OCI-LY1 (cell line): Measurements from ENCODE around the gene EYS.
"Not testable (repeated sequence)": the region's sequence is repeated elsewhere in the genome, so short reads cannot be mapped to it uniquely, and the experiment has no call there.

ENCODE experiments used
- H2AFZ ChIP-seq: fragments of 200-600 bp; sonication (generic), shearing (Covaris generic); 2 replicates; pipeline ENCODE4 v1.6.0; 2014; ENCODE audit warnings: antibody characterized with exemption, mild to moderate bottlenecking, low read length
- H3F3A ChIP-seq: fragments of 200-600 bp; sonication (generic), shearing (Covaris generic); 2 replicates; pipeline ENCODE4 v1.6.0; 2014; ENCODE audit warnings: mild to moderate bottlenecking, antibody characterized with exemption, low read length, moderate library complexity; ENCODE audit not compliant: insufficient read depth
- H3K27ac ChIP-seq: fragments of 200-600 bp; sonication (generic); 2 replicates; pipeline ENCODE4 v1.5.1; 2014; ENCODE audit warnings: low read length, mixed run types, mild to moderate bottlenecking, low read depth; ENCODE audit not compliant: poor library complexity, severe bottlenecking
- H3K27me3 ChIP-seq: fragments of 200-600 bp; sonication (generic); 2 replicates; pipeline ENCODE4 v1.6.0; 2014; ENCODE audit warnings: antibody characterized with exemption, mild to moderate bottlenecking, low read length, moderate library complexity; ENCODE audit not compliant: insufficient read depth
- H3K36me3 ChIP-seq: fragments of 200-600 bp; sonication (generic); 2 replicates; pipeline ENCODE4 v1.6.1; 2014; ENCODE audit warnings: mild to moderate bottlenecking, antibody characterized with exemption, low read length, moderate library complexity, mixed read lengths; ENCODE audit not compliant: insufficient read depth
- H3K4me1 ChIP-seq: fragments of 200-600 bp; sonication (generic); 2 replicates; pipeline ENCODE4 v1.5.1; 2014; ENCODE audit warnings: mild to moderate bottlenecking, low read length, moderate library complexity; ENCODE audit not compliant: insufficient read depth, severe bottlenecking
- H3K4me2 ChIP-seq: fragments of 200-600 bp; sonication (generic), shearing (Covaris generic); 2 replicates; pipeline ENCODE4 v1.6.1; 2014; ENCODE audit warnings: low read length
- H3K4me3 ChIP-seq: fragments of 200-600 bp; sonication (generic); 2 replicates; pipeline ENCODE4 v1.5.1; 2014; ENCODE audit warnings: low read length, low read depth, mild to moderate bottlenecking, mixed read lengths; ENCODE audit not compliant: poor library complexity, severe bottlenecking
- H3K79me2 ChIP-seq: fragments of 200-600 bp; shearing (Covaris generic); 2 replicates; pipeline ENCODE4 v1.6.1; 2016; ENCODE audit warnings: mixed run types, low read length, mixed read lengths; ENCODE audit not compliant: insufficient read depth
- H3K9ac ChIP-seq: fragments of 200-600 bp; sonication (generic), shearing (Covaris generic); 2 replicates; pipeline ENCODE4 v1.6.1; 2014; ENCODE audit warnings: mild to moderate bottlenecking, low read length, mixed read lengths
- H3K9me2 ChIP-seq: fragments of 200-600 bp; sonication (generic), shearing (Covaris generic); 2 replicates; pipeline ENCODE4 v1.6.1; 2014; ENCODE audit warnings: low read depth, mild to moderate bottlenecking, low read length, mixed read lengths
- H3K9me3 ChIP-seq: fragments of 200-600 bp; shearing (Covaris generic); 2 replicates; pipeline ENCODE4 v1.6.1; 2014; ENCODE audit warnings: low read length, mixed read lengths
- H4K20me1 ChIP-seq: fragments of 200-600 bp; sonication (generic), shearing (Covaris generic); 2 replicates; pipeline ENCODE4 v1.6.0; 2016; ENCODE audit warnings: mild to moderate bottlenecking, low read length; ENCODE audit not compliant: insufficient read depth
- EZH2 ChIP-seq: fragments of 200-600 bp; sonication (generic), shearing (Covaris generic); IDR thresholded peaks from 2 replicates; pipeline ENCODE4 v1.8.0; 2017; ENCODE audit warnings: borderline replicate concordance, mixed run types, mild to moderate bottlenecking, antibody characterized with exemption, low read length, moderate library complexity, mixed read lengths
- TF ChIP-seq, protein P1 (sequence below): fragments of 200-600 bp; sonication (generic), shearing (Covaris generic); IDR thresholded peaks from 2 replicates; pipeline ENCODE4 v1.5.1; 2017; ENCODE audit warnings: mild to moderate bottlenecking, antibody characterized with exemption, low read length, moderate library complexity, mixed read lengths

The EYS gene

DNA sequence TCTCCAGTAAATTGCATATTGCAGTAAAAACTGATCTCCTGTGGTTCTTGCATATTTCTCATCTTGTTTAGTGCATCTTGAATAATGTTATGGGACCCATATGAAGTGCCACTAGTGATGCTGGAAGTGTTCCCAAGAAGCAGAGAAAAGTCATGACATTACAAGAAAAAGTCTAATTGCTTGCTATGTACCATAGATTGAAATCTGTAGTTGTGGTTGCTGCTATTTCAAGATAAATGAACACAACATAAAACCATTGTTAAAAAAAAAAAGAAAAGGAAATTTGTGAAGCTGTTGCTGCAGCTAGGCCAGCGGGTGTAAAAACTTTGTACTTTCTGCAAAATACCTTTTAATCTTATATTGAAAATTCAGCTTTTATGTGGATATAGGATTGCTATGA is 1767.0 kb downstream of the EYS start:
- Histone ChIP-seq H4K20me1 (no peaks in the 10 kb centered on the region), H3K79me2 (no peaks in the 10 kb centered on the region), H3K4me1 (no peaks in the 10 kb centered on the region), H3K27ac (no peak overlapping the region), H2AFZ (no peak overlapping the region), H3K36me3 (no peaks in the 10 kb centered on the region), H3K9me2 (no peaks in the 10 kb centered on the region), H3K9ac (no peak overlapping the region), H3K9me3 (no peaks in the 10 kb centered on the region), H3K27me3 (no peaks in the 10 kb centered on the region), H3F3A (no peaks in the 10 kb centered on the region), H3K4me3 (no peak overlapping the region), H3K4me2 (no peak overlapping the region)
- TF ChIP-seq, protein P1, sequence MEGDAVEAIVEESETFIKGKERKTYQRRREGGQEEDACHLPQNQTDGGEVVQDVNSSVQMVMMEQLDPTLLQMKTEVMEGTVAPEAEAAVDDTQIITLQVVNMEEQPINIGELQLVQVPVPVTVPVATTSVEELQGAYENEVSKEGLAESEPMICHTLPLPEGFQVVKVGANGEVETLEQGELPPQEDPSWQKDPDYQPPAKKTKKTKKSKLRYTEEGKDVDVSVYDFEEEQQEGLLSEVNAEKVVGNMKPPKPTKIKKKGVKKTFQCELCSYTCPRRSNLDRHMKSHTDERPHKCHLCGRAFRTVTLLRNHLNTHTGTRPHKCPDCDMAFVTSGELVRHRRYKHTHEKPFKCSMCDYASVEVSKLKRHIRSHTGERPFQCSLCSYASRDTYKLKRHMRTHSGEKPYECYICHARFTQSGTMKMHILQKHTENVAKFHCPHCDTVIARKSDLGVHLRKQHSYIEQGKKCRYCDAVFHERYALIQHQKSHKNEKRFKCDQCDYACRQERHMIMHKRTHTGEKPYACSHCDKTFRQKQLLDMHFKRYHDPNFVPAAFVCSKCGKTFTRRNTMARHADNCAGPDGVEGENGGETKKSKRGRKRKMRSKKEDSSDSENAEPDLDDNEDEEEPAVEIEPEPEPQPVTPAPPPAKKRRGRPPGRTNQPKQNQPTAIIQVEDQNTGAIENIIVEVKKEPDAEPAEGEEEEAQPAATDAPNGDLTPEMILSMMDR = no peak
- TF ChIP-seq EZH2 = no peak

DNA sequence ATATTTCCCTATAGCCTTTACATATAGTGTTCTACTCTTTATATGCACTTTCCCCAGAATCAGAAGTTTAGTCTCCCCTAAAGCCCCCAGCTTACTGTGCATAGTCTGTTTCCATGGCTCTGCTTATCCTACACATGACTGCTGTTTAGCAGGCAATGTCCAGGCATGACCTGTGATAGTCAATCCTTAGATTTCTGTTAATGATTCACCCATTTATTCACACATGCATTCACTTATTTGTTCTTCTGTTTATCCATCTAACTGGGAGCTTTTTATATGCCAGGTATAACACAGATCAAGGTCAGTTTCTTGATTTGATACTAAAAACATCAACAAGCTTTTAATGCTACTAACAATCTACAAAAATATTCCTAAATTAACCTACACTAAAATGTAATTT is 1770.6 kb downstream of the EYS start:
- Histone ChIP-seq H3K4me1 (no peaks in the 10 kb centered on the region), H3F3A (no peaks in the 10 kb centered on the region), H3K27me3 (no peaks in the 10 kb centered on the region), H3K9ac (no peak overlapping the region), H3K4me2 (no peak overlapping the region), H4K20me1 (no peaks in the 10 kb centered on the region), H2AFZ (no peak overlapping the region), H3K9me3 (no peaks in the 10 kb centered on the region), H3K79me2 (no peaks in the 10 kb centered on the region), H3K27ac (no peak overlapping the region), H3K4me3 (no peak overlapping the region), H3K36me3 (no peaks in the 10 kb centered on the region), H3K9me2 (no peaks in the 10 kb centered on the region)
- no peak for TF ChIP-seq EZH2
- TF ChIP-seq, protein P1 = no peak

DNA sequence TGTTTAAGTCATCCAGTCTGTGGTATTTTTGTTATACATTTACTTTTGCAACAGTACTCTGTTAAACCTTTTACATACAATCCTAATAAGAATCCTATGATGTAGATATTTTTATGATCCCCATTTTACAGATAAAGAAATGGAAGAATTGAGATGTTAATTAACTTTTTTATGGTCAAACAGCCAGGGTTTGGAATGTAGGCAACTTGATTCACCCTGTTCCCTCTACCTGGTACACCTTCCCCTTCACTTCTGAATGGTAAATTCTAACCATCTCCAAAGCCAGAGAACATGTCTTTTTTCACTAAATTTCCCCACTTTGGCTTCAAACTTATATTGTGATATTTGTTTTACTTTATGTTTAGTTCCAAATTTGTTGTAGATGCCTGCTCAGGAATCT is 1771.3 kb downstream of the EYS start:
- Histone ChIP-seq H3K9me2 (no peaks in the 10 kb centered on the region), H3K4me2 (no peak overlapping the region), H3F3A (no peaks in the 10 kb centered on the region), H3K36me3 (no peaks in the 10 kb centered on the region), H3K9me3 (no peaks in the 10 kb centered on the region), H2AFZ (no peak overlapping the region), H3K4me3 (no peak overlapping the region), H3K79me2 (no peaks in the 10 kb centered on the region), H3K27me3 (no peaks in the 10 kb centered on the region), H3K4me1 (no peaks in the 10 kb centered on the region), H4K20me1 (no peaks in the 10 kb centered on the region), H3K27ac (no peak overlapping the region), H3K9ac (no peak overlapping the region)
- TF ChIP-seq, protein P1 = no peak
- TF ChIP-seq EZH2 = no peak

DNA sequence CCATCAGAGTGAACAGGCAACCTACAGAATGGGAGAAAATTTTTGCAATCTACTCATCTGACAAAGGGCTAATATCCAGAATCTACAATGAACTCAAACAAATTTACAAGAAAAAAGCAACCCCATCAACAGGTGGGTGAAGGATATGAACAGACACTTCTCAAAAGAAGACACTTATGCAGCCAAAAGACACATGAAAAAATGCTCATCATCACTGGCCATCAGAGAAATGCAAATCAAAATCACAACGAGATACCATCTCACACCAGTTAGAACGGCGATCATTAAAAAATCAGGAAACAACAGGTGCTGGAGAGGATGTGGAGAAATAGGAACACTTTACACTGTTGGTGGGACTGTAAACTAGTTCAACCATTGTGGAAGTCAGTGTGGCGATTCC is 1773.1 kb downstream of the EYS start:
- H3K79me2 ChIP-seq = not testable (repeated sequence)

More for the DNA sequence above, 1773.1 kb downstream of the EYS start:
- not testable (repeated sequence) for H3F3A ChIP-seq, H3K4me2 ChIP-seq, H3K4me1 ChIP-seq, H3K27ac ChIP-seq, H3K27me3 ChIP-seq, H3K9me3 ChIP-seq, H4K20me1 ChIP-seq, H3K9me2 ChIP-seq, H3K9ac ChIP-seq, H3K36me3 ChIP-seq, H3K4me3 ChIP-seq, H2AFZ ChIP-seq
